RKO (cell line): ENCODE data around the gene C2CD2L.
A peak's percentile ranks its signal among the peaks of the same experiment; 100 is the strongest.
"Not testable (repeated sequence)": the region's sequence is repeated elsewhere in the genome, so short reads cannot be mapped to it uniquely, and the experiment has no call there.

ENCODE experiments used
- DNase-seq: peaks from one replicate; pipeline ENCODE4 v3.0.0-alpha.2; 2016; ENCODE audit warnings: low spot score

C2CD2L gene

GRCh38 chr11:119106564-119107537 is at the start of gene C2CD2L:
C2CD2L (plus strand) TSS chr11:119107344; CDS start chr11:119107742, 398 bp downstream.
- peak; percentile 92 for DNase-seq

DNA sequence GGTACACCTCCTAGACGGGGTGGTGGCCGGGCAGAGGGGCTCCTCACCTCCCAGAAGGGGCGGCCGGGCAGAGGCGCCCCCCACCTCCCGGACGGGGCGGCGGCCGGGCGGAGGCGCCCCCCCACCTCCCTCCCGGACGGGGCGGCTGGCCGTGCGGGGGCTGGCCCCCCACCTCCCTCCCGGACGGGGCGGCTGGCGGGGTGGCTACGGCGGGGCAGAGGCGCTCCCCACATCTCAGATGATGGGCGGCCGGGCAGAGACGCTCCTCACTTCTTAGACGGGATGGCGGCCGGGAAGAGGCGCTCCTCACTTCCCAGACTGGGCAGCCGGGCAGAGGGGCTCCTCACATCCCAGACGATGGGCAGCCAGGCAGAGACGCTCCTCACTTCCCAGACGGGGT is 48.0 kb upstream of the C2CD2L start:
- not testable (repeated sequence) for DNase-seq

GRCh38 chr11:119061256-119061655 is 45.9 kb upstream of the C2CD2L start:
- no peak for DNase-seq

GRCh38 chr11:119062779-119063178 is 44.4 kb upstream of the C2CD2L start:
- DNase-seq = peak; percentile 27

DNA sequence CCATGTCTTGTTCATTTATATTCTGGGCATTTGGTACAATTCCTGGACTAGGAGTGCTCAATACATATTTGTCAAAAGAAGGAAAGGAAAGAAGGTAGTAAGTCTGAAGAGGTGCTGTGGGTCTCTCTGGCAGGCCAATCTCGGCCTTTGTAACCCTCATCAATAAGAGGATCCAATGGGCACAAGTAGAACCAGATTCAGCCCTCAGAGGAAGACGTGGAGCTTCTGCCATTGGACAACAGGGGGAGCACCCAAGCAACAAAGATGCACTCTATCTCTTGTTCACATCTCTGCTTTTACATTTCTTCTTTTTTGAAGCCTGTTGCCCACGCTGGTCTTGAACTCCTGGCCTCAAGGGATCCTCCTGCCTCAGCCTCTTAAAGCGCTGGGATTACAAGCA is 41.8 kb upstream of the C2CD2L start:
- peak; percentile 73 for DNase-seq

- DNase-seq = peak; percentile 98
Observed at GRCh38 chr11:119067371-119068222, 39.5 kb upstream of the C2CD2L start, which contains the start of gene VPS11. VPS11 (plus strand) TSS chr11:119067818; CDS start chr11:119067824, 6 bp downstream.

DNA sequence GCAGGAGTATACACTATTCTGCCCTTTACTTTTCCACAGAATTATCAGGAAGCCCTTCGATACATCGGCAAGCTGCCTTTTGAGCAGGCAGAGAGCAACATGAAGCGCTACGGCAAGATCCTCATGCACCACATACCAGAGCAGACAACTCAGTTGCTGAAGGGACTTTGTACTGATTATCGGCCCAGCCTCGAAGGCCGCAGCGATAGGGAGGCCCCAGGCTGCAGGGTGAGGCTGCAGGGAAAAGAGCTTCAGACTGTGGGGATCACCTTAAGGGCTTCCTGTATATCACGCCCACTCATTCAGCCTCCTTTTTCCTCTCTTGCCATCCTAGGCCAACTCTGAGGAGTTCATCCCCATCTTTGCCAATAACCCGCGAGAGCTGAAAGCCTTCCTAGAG is 29.3 kb upstream of the C2CD2L start:
- no peak for DNase-seq

GRCh38 chr11:119078675-119079420 is 28.3 kb upstream of the C2CD2L start:
- DNase-seq = no peak

DNA sequence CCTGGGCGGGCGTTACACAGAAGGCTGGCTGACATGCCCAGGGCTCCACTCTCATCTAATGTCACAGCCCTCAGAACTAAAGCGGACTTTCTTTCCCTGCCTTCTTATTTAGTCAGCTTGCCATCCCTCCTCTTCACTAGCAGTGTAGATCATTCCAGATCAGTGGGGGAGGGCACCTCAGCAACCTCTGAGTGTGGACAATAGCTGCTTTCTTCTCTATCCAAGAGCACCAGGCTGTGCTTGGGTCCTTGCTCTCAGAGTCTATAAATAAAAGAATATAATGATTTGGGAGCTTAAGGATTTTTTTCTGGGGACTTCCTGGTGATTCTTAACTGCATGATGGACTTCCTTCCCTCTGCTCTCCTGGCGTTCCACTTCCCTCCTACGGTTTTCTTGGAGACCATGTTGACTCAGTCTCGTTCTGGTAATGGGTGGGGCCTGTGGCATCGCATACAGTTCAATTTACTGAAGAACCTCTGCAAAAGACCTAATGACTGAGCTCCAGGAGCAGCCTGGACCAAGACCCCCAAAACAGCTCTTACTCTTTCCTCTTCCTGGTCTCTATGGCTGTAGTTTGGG is 25.4 kb upstream of the C2CD2L start:
- no peak for DNase-seq

- peak; percentile 94 for DNase-seq
Observed at GRCh38 chr11:119084663-119085436, 22.3 kb upstream of the C2CD2L start, which contains the start of gene HMBS. HMBS (plus strand) TSS chr11:119084881; CDS start chr11:119085034, 153 bp downstream.

DNA sequence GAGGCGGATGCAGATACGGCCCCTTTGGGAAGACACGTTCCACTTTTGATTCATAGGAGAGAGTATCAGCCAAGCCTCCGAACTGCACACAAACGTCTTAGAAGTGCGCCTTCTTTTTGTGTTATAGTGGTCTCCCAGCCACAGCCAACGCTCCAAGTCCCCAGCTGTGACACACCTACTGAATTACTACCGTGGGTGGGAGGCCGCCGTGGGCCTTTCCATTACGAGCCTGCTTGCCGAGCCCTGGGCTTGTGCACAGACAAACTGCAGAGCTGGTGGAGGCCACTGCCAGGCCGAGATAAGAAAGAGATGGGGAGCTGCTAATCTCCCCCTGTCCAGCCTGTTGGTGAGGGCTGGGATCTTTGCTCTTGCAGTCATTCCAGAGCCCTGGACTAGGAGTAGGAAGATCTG is 21.7 kb upstream of the C2CD2L start:
- peak; percentile 61 for DNase-seq

GRCh38 chr11:119087123-119087522 is 20.0 kb upstream of the C2CD2L start:
- no peak for DNase-seq

DNA sequence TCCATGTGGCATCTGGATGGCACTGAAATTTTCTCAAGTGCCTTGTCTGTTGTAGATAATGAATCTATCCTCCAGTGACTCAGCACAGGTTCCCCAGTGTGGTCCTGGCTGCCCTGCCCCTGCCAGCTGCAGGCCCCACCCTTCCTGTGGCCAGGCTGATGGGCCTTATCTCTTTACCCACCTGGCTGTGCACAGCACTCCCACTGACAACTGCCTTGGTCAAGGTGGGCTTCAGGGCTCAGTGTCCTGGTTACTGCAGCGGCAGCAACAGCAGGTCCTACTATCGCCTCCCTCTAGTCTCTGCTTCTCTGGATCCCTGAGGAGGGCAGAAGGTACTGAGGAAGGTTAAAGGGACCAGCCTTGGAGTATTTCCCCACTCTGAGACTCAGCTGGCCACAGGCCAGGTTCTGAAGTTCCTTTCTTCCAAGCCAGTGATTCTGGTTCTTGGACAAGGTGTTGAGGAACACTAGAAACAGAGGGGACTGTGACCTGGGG is 19.4 kb upstream of the C2CD2L start:
- no peak for DNase-seq

- no peak for DNase-seq
Observed at GRCh38 chr11:119088406-119088805, 18.7 kb upstream of the C2CD2L start.

- DNase-seq = no peak
Observed at GRCh38 chr11:119089319-119089718, 17.8 kb upstream of the C2CD2L start.

- DNase-seq = no peak
Observed at GRCh38 chr11:119091178-119091577, 16.0 kb upstream of the C2CD2L start.

DNA sequence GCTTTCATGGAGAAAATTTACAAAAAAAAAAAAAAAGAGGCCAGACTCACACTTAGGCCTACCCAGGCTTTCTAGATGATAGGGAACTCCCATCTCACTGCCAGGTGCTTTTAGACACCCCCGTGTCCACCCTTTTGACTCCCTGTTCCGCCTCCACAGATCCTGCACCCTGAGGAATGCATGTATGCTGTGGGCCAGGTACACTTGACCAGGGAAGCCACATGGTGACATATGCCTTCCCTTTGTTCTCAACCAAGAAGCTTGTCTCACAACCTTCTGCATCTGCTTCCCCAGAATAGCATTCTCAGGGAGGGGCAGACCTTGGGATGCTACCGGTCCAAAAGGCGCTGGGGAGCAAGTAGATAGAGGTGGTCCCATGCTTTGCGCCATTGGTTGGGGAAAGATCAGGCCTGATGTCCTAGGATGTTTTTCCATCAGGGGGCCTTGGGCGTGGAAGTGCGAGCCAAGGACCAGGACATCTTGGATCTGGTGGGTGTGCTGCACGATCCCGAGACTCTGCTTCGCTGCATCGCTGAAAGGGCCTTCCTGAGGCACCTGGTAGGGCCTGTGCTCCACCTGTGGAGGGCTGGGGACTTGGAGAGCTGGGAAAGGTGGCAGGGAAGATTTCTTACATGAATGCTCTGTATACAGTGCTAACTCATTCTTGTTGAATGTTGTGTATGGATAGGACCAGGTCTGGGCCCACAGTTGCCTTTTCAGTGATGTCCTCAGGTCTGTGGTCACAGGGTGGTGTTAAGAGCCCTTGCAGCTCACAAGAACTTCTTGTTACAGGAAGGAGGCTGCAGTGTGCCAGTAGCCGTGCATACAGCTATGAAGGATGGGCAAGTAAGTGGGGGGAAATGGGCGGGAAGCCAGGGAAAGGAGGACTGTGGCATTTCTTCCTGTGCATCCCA is 14.9 kb upstream of the C2CD2L start:
- DNase-seq = peak; percentile 29

- peak; percentile 37 for DNase-seq
Observed at GRCh38 chr11:119092880-119093842, 14.0 kb upstream of the C2CD2L start.
